Hepatocyte (in vitro differentiated cells): ENCODE measurements around the gene CAPZB. TPM values are rescaled to one million over a fixed set of nuclear protein-coding genes. Genes with fewer than 3 reads are reported as not detected.

Experiments
- DNase-seq: peaks from one replicate; pipeline ENCODE4 v3.0.0-alpha.2; 2016; ENCODE audit warnings: low spot score
- H2AFZ ChIP-seq: fragments of 200-600 bp; sonication (generic); 2 replicates; pipeline ENCODE4 v1.6.0; 2016; ENCODE audit warnings: antibody characterized with exemption, mild to moderate bottlenecking
- H3K27ac ChIP-seq: fragments of 200-600 bp; sonication (generic); 2 replicates; pipeline ENCODE4 v1.5.1; 2016; ENCODE audit warnings: mild to moderate bottlenecking
- H3K27me3 ChIP-seq: fragments of 200-600 bp; sonication (generic); 2 replicates; pipeline ENCODE4 v1.6.1; 2016
- H3K36me3 ChIP-seq: fragments of 200-600 bp; sonication (generic); replicated peaks from 2 replicates; pipeline ENCODE4 v1.5.1; 2016; ENCODE audit warnings: low read depth; ENCODE audit not compliant: insufficient read depth
- H3K4me1 ChIP-seq: fragments of 200-600 bp; sonication (generic); 2 replicates; pipeline ENCODE4 v1.5.1; 2016; ENCODE audit warnings: mild to moderate bottlenecking, moderate library complexity; ENCODE audit not compliant: insufficient read depth
- H3K4me2 ChIP-seq: fragments of 200-600 bp; sonication (generic); 2 replicates; pipeline ENCODE4 v1.6.0; 2016
- H3K4me3 ChIP-seq: fragments of 200-600 bp; sonication (generic); 2 replicates; pipeline ENCODE4 v1.5.1; 2016; ENCODE audit warnings: mild to moderate bottlenecking
- H3K79me2 ChIP-seq: fragments of 200-600 bp; sonication (generic); 2 replicates; pipeline ENCODE4 v1.6.0; 2017; ENCODE audit warnings: mild to moderate bottlenecking
- H3K9me2 ChIP-seq: fragments of 200-600 bp; sonication (generic); replicated peaks from 2 replicates; pipeline ENCODE4 v1.6.0; 2017; ENCODE audit warnings: mild to moderate bottlenecking; ENCODE audit not compliant: insufficient read depth
- H3K9me3 ChIP-seq: fragments of 200-600 bp; sonication (generic); 2 replicates; pipeline ENCODE4 v1.5.1; 2016; ENCODE audit warnings: low read depth, mild to moderate bottlenecking
- H4K20me1 ChIP-seq: fragments of 200-600 bp; sonication (generic); 2 replicates; pipeline ENCODE4 v1.6.0; 2016; ENCODE audit warnings: mild to moderate bottlenecking; ENCODE audit not compliant: insufficient read depth, poor library complexity, severe bottlenecking
- EZH2 ChIP-seq: fragments of 200-600 bp; sonication (generic); IDR thresholded peaks from 2 replicates; pipeline ENCODE4 v1.6.1; 2016; ENCODE audit warnings: antibody characterized with exemption, mild to moderate bottlenecking, borderline replicate concordance
- EZH2phosphoT487 ChIP-seq: fragments of 200-600 bp; sonication (generic); IDR thresholded peaks from one replicate; pipeline ENCODE4 v1.6.1; 2018; ENCODE audit warnings: antibody characterized with exemption, mild to moderate bottlenecking, low read depth, moderate library complexity; ENCODE audit not compliant: unreplicated experiment, severe bottlenecking
- WGBS: methylation state at CpG from one replicate; pipeline ENCODE4 v1.1.6; 2016; ENCODE audit warnings: low lambda C conversion rate; ENCODE audit errors: missing lambda C conversion rate; 5-methylcytosine and 5-hydroxymethylcytosine counted together
- polyA plus RNA-seq: library from polyadenylated mRNA; unstranded; fragments of >200 nt; fragmentation: Nextera tagmentation; extraction: Ambion mirVana; gene quantifications from 2 replicates; pipeline ENCODE4 v1.2.1, GENCODE V29; 2016
- total RNA-seq: library from RNA; depleted of rRNA; stranded (reverse); fragments of >200 nt; gene quantifications from 2 replicates; pipeline ENCODE4 v1.2.3, GENCODE V29; 2014
- TF ChIP-seq, protein P1 (sequence below): fragments of 200-600 bp; sonication (generic); IDR thresholded peaks from 2 replicates; pipeline ENCODE4 v1.5.1; 2016; ENCODE audit warnings: antibody characterized with exemption, mild to moderate bottlenecking; ENCODE audit not compliant: poor library complexity

The CAPZB gene
- total and polyA plus RNA-seq, 2 experiments from 2014 or later, result 139 to 261 TPM

GRCh38 chr1:19430121-19431068 is 54.9 kb downstream of the CAPZB start:
- H4K20me1 ChIP-seq, result peaks cover 35% of the 10 kb centered on the region
- no peaks in the 10 kb centered on the region for H3K9me2 ChIP-seq
- TF ChIP-seq, protein P1, sequence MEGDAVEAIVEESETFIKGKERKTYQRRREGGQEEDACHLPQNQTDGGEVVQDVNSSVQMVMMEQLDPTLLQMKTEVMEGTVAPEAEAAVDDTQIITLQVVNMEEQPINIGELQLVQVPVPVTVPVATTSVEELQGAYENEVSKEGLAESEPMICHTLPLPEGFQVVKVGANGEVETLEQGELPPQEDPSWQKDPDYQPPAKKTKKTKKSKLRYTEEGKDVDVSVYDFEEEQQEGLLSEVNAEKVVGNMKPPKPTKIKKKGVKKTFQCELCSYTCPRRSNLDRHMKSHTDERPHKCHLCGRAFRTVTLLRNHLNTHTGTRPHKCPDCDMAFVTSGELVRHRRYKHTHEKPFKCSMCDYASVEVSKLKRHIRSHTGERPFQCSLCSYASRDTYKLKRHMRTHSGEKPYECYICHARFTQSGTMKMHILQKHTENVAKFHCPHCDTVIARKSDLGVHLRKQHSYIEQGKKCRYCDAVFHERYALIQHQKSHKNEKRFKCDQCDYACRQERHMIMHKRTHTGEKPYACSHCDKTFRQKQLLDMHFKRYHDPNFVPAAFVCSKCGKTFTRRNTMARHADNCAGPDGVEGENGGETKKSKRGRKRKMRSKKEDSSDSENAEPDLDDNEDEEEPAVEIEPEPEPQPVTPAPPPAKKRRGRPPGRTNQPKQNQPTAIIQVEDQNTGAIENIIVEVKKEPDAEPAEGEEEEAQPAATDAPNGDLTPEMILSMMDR, result no peak
- TF ChIP-seq EZH2, result no peak
- TF ChIP-seq EZH2phosphoT487, result no peak
- H3K27me3 ChIP-seq, result no peaks in the 10 kb centered on the region
- H3K4me3 ChIP-seq, result no peak overlapping the region
- H3K27ac ChIP-seq, result peak overlapping the region; percentile 84
- no peak overlapping the region for H3K4me2 ChIP-seq
- no peaks in the 10 kb centered on the region for H3K36me3 ChIP-seq
- DNase-seq, result peak; percentile 54
- H2AFZ ChIP-seq, result no peak overlapping the region
- H3K4me1 ChIP-seq, result peaks cover 70% of the 10 kb centered on the region
- H3K9me3 ChIP-seq, result no peaks in the 10 kb centered on the region
- 81% methylated on average over 16 of the region's 16 CpGs for WGBS
- peaks cover 92% of the 10 kb centered on the region for H3K79me2 ChIP-seq

DNA sequence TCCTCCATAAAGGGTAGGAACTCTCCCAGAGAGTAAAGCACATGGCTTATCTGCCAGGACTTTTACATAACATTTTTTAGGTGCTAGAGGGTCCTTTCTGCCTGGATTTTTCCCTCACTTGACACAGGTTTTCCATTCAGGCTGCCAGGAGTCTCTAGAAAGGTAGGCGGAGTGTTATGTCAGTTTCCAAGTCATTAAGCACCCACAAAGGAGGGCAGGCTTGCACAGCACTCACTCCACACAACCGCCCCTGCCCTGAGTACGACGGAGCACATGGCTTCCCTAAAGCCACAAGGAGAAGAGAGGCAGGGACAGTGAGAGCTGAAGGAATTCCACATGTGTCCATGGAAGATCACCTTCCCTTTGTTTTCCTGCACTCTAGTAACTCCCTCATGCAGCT is 55.7 kb downstream of the CAPZB start:
- Histone ChIP-seq H4K20me1 (peaks cover 41% of the 10 kb centered on the region), H3K9me2 (no peaks in the 10 kb centered on the region), H2AFZ (no peak overlapping the region), H3K27ac (peak overlapping the region; percentile 84), H3K4me2 (no peak overlapping the region), H3K79me2 (peaks cover 95% of the 10 kb centered on the region), H3K9me3 (no peaks in the 10 kb centered on the region), H3K4me3 (no peak overlapping the region), H3K36me3 (no peaks in the 10 kb centered on the region), H3K27me3 (no peaks in the 10 kb centered on the region), H3K4me1 (peaks cover 71% of the 10 kb centered on the region)
- DNase-seq, result no peak
- 76% methylated on average over 4 of the region's 4 CpGs for WGBS
- no peak for TF ChIP-seq EZH2

DNA sequence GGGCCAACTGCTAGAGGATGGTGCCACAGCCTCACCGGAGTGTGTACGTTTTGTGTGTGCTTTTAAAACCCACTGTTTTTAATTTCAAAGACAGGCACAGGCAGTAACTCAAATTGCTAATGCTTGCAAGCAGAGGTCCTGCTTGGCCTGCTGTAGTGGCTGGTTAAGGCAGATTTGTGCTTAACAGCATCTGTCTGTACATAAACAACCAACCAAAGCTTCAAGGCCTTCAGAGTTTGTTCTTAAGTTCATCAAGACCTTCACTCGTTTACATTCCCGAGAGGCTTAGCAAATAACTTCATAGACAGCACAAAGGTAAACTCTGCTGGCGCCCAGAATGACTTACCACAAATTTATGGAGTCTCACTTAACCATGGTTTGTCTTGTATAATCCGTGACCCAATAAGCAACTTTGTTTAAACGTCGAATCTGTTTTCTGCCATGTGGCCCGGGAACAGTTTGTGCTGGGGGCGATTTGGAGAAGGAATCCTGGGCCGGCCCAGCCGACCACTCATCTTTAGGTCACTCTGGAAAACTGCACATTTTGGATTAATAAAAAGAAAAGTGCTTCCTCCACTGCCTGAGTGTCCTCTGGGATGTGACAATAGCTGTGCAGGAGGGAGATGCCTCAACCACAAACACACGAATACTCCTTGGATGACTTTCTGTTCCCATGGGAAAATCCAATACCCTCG is 58.1 kb downstream of the CAPZB start:
- Histone ChIP-seq H3K9me2 (no peaks in the 10 kb centered on the region), H3K27me3 (no peaks in the 10 kb centered on the region), H4K20me1 (peaks cover 41% of the 10 kb centered on the region), H3K36me3 (no peaks in the 10 kb centered on the region), H3K79me2 (peaks cover 97% of the 10 kb centered on the region), H3K4me1 (peaks cover 51% of the 10 kb centered on the region), H3K4me3 (no peak overlapping the region), H3K27ac (peak overlapping the region; percentile 84), H3K9me3 (no peaks in the 10 kb centered on the region), H3K4me2 (peak overlapping the region; percentile 33), H2AFZ (no peak overlapping the region)
- WGBS, result 36% methylated on average over 14 of the region's 14 CpGs
- TF ChIP-seq EZH2 (no peak), EZH2phosphoT487 (no peak)
- TF ChIP-seq, protein P1, result no peak
- DNase-seq, result peak; percentile 34
